Measurements from ENCODE around the gene GGCX.
"Not testable (repeated sequence)": the region's sequence is repeated elsewhere in the genome, so short reads cannot be mapped to it uniquely, and the experiment has no call there.

GGCX gene

DNA sequence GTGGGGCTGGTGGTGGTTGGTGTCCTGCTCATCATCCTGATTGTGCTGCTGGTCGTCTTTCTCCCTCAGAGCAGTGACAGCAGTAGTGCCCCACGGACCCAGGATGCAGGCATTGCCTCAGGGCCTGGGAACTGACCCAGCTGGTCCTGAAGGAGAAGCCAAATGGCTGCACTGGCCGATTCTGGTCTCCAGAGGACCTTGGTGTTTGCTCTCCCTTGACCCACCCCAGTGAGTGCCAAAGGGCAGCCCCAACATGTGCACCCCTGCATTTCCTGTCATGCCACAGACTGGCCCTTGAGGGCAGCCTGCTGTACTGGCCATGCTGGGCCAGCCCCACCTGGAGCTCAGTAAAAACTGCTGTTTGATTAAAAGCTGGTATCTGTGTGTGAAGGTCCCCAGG lies 31.7 kb upstream of the GGCX start:
- no peak for DNase-seq

DNA sequence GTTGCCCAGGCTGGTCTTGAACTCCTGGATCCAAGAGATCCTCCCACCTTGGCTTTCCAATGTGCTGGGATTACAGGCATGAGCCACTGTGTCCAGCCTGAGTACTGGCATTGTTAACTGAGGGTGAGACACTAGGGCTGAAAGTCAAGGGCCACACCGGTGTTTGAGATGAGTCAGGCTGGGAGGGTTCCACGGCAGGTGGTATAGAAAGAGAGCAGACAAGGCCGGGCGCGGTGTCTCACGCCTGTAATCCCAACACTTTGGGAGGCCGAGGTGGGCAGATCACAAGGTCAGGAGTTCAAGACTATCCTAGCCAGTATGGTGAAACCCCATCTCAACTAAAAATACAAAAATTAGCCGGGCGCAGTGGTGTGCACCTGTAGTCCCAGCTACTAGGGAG lies 31.0 kb upstream of the GGCX start:
- DNase-seq = not testable (repeated sequence)

DNA sequence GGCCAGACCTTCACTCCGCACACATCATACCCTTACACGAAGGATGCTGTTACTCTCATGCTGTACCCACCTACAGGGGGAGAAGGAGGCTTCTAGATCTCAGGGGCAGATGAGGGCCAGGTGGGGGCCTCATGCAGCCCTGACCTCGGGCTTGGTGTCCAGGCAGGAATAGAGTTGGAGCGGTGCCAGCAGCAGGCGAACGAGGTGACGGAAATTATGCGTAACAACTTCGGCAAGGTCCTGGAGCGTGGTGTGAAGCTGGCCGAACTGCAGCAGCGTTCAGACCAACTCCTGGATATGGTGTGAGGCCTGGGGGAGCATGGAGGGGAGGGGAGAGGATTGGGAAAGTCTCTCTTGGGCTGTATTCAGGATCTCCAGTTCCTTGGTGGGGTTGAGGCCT lies 30.3 kb upstream of the GGCX start:
- DNase-seq = no peak

DNA sequence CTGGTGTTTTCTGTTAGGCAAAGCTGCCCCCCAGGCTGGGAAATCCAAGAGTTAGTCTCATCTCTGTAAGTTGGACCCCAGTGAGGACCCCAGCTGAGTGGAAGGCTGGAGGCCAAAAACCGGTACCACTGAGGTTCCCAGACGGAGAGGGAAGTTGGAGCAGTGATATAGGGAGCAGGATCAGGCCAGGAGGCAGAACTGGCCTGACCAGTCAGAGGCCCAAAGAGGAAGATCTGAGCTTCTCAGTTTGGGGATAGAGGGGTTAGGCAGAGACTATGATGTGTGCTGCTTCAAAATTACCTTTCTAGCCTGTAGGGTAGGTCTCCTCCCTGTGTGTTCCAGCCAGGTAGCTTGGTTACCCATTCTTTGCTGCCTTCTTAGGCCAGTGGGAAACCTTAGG lies 29.7 kb upstream of the GGCX start:
- DNase-seq = no peak

DNA sequence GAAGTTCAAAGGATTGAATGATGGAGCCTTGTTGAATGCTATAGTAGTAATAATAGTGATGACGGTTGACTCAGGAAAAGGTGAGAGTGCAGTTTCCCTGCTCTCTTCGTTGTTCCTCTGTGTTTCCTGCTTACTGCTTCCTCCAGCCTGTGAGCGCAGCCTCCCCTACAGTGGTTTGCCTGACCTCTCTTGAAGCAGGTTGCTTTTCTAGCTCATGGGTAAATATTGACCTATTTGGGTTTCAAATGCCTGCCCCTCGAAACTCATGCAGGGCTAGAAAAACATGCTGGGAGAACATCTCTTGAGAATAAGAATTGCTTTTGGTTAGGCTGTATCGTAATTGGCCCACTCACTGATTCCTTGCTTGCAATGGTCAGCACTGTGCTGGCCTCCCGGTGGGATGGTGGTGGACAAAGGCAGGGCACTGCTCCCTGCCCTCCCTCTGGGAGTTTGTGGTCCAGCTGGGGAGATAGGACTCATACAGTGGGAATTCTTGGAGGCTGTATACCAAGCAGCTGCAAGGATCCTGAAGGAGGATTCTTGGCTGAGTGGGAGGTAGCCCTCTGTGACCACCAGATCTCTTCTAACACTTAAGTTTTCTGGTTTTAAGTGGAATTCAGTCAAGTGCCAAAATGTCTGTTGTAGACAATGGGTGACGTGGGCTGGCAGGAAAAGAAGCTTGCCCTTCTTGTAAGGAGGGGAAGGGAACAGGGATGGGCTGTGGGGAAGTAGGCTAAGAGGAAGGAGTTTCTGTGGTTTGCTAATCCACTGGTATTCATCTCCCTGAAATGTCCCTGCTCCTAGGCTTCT lies 28.9 kb upstream of the GGCX start:
- no peak for DNase-seq

DNA sequence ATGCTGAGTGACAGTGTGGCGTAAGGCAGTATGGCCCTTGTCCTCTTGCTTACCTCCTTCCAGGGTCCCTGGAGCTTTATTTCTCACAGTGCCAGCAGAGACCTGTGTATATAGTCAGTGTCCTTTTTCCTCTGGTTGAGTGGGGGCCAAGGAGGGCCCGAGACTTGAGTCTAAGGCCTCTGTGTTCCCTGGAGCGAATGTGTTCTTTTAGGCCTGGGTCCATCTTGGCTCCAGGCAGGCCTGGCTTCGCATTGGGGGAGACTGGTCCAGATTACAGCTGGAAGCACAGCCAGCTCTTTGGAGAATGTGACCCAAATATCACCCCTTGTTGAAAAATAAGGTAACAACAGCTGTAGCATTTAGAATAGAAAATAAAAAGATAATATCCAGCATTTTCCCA lies 27.9 kb upstream of the GGCX start:
- DNase-seq = no peak

DNA sequence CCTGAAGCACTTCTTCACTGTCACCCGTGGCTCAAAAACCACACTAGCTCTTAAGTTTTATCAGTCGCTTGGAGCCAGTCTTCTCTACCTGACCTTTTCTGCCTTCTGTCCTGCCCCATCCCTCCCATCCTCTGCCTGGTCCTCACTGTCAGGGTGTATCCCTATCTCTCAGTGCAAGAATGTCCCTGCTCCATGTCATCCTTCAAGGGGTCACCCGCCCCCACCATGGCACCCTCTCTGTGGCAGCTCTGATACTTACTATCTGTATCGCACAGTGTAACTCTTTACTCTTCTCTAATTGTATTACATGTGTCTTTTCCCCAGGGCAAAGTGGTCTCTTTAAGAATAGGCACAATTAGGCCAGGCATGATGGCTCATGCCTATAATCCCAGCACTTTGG lies 27.4 kb upstream of the GGCX start:
- DNase-seq = no peak

DNA sequence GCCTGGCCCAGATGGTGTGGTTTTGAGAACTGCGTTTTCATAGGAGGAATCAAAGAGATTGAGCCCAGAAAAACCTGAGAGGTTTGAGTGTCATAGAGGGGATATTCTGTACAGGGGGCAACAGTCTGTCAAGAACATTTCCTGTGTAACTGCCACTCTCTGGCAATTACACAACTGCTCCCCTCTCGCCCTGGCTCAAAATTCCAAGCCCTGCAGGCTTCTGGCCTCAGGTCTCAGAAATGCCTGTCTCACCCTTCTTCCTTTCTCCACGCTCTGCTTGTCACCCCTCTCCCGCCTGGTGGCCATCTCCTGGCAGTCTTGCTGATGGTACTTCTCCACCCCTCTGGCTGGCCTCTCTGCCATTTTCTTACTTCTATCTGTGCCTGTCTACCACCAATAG lies 26.9 kb upstream of the GGCX start:
- no peak for DNase-seq

DNA sequence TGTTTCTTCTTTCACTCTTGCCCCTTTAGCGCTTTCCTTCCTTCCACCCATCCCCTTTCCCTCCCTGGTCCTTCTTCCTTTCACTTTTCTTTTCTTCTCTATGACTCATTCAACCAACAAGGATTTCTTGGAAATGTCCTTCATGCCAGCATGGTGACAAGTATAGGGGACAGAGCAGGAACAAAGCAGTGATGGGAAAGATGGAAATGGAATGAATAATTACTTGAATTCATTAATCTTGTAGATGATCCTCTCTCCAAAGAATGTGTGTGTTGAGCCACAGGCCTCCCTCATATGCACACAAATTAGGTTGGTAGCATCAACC lies 24.4 kb upstream of the GGCX start:
- no peak for DNase-seq

DNA sequence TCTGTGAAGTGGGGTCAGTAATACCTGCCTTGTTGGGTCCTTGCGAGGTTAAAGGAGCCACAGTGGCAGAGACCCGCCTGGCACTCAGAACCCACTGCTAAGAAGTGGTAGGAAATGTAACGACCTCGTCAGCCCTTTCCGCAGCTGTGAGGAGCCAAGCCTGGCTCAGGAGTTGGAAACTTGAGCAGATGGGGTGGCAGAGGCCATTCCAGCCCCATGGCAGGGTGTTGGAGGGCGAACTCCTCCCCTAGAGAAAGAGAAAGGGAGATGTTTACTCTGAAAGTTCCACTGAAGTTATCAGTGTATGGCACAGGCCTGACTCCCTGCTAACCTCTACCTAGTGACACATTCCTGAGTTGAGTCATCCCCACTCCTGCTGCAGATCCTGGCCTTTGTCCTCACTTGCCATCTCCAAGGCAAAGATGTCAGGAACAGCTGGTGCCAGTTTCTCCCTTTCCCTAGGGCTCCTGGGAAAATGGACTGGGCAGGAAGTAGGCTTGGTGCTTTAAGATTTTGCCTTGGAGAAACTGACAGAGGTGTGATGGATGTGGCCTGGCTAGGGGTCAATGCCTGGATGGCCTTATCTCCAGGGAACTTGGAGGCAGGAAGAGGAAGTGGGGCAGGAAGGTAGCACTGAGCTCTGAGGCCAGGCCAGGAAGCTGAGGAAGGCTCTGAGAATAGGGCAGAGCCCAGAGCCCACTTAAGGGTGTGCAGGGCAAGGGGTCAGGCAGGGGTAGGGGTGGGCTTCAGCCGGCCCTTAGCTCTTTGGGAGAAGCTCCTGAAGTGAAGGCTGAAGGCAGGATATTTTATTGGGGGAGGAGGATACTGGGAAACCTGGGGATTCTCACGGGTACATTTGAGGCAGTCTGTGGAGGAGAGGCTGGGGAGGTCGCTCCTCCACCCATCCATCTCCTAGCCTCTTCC lies 23.8 kb upstream of the GGCX start:
- no peak for DNase-seq

DNA sequence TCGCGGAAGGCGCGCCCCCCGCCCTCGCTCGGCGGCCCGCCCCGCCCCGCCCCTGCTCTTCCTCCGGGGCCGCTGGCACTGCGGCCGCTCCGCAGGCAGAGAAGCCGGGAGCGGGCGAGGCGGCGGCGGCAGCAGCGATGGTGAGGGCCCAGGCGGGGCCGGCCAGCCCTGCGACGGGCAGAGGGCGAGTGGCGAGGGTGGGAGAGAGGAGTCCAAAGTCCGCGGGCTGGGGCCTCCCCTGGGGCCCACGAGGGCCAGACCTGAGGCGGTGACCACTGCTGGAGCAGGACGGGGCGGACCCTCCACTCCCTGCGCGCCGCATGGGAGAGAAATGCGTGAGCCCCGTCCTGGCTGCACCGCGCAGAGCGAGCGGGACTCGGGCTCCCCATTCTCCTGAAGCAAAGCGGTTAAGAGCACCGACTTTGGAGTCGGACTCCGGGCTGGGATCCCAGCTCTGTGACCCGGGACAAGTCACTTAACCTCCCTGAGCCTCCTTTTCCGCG lies 23.1 kb upstream of the GGCX start, which contains the start of gene VAMP5:
VAMP5 (plus strand) TSS at position 78 of the 503 bp plus-strand sequence; CDS start at position 138, 60 bp downstream.
- DNase-seq = no peak

DNA sequence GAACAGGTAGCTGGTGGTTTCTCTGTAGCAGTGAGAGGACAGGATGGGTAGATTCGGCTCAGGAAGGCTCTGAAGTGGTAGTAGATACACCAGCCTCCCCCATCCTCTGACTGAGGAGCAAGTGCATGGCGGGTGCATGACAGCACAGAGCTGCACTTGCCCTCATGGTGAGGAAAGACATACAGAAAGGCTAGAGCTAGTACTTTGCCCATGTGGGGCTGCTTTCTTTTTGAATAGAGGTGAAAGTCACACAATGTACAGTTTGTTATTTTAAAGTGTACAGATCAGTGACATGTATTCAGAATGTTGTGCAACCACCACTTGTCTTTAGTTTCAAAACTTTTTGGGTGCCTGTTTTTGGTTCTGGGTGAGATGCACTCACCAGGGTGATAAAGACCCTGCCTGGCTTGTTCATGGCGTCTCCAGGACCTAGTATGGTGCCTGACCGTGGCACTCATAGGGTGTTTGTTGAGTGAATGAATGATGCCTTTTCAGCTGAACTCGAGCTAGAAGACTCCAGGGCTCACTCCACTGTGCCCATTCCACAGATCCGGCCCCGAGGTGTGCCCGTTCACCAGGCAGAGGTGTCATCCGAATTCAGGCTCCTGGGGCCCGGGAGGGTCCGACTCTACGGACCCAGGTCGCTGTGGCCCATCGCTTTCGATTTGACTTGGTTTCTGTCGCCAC lies 22.5 kb upstream of the GGCX start:
- DNase-seq = no peak

DNA sequence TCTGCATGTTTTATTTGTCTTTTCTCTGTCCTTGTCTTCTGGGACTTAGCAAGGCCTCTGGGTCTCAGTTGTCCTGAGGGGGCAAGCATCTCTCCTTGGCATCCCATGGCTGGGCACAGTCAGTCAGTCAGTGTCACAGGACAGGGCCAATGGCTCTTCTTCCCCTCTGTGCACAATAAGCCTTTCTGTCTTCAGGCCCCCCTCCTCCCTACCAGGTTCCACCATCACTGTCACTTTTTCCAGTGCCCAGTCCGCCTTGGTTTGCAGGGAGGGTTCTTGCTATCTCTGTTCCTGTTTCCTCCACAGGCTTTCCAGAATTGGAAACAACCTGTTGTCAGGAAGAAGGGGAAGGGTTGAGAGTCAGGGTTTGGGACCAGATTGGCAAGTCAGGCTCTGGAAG lies 21.2 kb upstream of the GGCX start:
- no peak for DNase-seq

DNA sequence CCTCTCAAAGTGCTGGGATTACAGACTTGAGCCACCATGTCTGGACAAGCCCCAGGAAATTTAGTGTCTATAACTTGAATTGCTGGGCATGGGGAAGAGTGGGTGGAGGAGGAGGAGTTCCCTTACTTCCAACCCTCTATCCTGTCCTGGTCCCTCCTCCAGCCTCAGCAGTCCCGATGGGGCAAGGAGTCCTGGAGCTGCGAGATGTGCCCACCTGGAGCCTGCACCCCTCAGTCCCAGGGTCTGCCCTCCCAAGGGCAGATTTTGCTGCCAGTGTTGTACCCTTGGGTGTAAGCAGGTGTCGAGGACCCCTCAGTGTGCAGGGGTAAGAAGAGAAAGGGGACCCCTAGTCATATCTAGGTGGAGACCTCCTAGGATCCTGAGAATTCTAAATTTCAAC lies 18.9 kb upstream of the GGCX start:
- no peak for DNase-seq

DNA sequence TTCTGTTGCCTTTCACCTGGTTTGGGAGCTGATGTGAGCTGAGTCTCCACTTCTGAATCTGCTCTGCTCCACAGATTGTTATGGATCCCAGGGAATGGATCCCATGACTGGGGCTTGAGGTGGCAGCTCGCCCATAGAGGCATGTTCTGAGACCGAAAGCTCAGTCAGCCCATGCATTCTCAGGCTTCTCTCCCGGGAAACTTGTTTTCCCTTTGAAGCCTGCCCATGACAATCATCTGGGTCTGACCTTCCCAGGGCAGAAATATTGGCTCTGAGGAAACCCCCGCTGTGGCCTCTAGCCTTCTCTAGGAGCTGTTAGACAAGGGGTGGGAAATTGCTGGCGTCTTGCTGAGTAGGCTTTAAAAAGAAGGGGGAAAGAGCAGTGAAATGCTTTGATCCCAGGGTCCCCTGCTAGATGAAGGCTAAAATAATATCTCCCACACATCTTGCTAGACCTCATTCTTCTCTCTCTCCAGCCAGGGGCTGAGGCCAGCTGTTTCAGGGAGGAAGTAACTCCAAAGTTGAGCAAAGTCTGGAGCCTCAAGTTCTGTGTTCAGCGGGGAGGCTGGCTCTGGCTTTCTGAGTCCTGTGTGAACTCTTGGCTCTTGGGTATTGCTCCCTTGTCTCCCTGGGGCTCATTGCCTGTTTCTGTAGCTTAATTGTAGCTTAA lies 18.1 kb upstream of the GGCX start:
- DNase-seq = no peak

DNA sequence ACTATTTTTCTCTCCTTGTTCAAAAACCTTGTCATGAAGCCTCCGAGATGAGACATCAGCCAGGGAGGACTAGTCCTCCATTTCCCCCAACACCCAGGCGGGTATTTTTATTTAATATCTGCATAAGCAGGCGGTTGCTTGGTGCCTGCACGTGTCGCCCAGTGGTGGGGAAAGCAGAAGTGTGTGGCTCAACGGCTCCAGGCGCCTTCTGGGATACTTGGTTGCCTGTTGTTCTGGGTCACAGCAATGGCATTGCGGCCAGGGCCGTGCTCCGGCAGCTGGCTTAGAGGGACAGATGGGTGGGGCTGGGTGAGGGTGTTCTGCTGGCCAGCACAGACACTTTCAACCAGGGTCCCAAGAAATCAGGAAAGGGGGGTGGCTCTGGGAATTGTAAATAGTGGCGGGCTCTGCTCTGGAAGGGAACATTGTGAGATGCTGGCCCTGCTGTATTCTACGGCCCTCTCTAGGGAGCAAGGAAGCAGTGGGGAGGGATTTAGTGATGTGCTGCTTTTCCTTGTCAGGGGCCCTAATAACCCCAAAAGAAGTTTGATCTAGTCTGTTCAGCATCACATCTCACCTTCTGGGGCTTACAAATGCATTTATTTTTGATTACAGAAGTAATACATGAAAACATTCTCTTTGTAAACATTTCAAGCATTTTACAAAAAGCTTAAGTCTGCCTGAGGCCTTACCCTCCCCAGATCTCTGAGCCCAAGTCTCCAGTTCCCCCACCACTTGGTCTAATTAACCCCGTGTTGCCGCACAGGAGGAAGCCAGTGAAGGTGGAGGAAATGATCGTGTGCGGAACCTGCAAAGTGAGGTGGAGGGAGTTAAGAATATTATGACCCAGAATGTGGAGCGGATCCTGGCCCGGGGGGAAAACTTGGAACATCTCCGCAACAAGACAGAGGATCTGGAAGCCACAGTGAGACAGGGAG lies 17.2 kb upstream of the GGCX start:
- DNase-seq = no peak

DNA sequence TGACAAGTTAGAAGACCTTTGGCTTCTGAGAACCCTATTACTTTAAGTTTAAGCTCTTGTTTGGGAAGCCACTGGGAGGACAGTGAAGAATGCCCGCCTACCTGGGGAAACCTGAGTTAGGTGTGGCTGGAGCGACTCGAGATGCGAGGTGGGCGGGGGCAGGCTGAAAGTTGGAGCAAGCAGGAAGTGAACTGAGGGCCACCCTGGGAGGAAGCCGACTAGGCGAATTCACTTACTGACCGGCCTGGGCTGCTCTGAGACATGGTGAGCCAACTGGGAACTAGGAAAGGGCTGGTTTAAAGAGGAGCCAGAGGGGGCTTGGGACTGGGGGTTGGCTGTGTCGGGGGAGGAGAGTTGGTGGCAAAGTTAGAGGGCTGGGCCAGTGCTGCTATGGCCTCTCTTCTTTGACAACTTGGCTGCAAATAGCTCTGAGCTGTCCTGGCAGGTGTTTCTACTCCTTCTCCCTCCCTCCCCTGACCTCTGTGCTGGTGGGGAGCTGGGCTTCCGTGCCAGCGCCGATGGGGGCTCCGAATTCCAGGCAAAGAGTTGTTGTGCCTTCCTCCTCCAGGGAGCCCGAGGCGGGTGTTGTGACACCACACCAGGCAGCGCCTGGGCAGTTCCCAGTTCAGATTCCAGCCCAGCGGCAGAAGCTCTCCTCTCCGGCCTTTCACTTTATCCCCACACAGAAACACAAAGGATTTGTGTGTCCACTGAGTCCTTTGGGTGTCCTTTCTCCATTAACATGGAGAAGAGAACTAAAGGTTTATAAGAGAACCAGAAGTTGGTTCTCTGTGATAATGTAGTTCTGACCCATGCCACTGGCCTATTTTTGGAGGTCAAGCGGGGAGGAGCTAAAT lies 16.3 kb upstream of the GGCX start, which contains the start of gene VAMP8:
VAMP8 (plus strand) TSS at position 201 of the 857 bp plus-strand sequence; CDS start at position 262, 61 bp downstream.
- peak; percentile 81 for DNase-seq

DNA sequence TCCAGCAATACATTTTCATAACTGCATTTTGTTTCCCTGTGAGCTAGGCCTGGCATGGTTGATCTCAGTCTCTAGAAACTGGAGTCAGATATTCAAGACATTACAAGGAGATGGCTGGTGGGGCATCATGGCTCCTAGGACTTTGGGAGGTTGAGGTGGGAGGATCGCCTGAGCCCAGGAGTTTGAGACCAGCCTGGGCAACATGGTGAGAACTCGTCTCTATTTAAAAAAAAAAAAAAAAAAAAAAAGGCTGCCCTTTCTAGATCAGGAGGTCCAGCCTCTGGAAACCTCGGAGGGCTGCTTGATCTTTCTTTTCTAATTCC lies 15.7 kb upstream of the GGCX start:
- no peak for DNase-seq

DNA sequence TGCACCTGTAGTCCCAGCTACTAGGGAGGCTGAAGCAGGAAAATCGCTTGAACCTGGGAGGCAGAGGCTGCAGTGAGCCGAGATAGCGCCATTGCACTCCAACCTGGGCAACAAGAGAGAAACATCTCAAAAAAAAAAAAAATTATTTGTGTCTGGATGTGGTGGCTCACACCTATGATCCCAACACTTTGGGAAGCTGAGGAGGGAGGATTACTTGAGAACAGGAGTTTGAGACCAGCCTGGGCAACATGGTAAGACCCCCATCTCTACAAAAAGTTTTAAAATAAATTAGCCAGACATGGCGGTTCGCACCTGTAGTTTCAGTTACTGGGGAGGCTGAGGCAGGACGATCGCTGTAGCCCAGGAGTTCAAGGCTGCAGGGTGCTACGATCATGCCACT lies 14.4 kb upstream of the GGCX start:
- DNase-seq = no peak

DNA sequence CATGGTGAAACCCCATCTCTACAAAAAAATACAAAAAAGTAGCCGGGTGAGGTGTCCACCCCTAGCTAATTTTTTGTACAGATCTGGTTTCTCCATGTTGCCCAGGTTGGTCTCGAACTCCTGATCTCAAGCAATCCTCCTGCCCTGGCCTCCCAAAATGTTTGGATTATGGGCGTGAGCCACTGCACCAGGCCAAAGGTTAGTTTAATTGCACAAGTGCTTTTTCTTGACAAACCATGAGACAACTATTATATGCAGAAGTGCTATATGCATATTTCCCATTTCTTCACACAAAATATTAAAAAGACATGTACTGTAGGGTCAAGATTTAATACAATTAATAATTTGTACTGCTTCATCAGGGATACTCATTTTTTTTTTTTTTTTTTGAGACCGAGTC lies 5.0 kb upstream of the GGCX start:
- no peak for DNase-seq

DNA sequence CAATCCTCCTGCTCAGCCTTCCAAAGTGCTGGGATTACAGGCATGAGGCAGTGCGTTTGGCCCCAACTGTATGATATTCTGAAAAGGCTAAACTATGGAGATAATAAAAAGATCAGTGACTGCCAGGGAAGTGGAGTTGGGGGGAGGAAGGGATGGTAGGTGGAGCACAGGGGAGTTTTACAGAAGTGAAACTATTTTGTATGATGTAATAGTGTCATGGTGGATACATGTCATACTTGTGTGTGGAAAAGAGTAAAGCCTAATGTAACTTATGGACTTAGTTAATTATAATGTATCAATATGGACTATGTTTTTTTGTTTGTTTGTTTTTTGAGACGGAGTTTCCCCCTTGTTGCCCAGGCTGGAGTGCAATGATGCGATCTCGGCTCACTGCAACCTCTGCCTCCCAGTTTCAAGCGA lies 2.9 kb upstream of the GGCX start:
- DNase-seq = no peak
